Measurements from ENCODE around the gene SMC1A. TPM values are rescaled to one million over a fixed set of nuclear protein-coding genes. Genes with fewer than 3 reads are reported as not detected.
"Not testable (repeated sequence)": the region's sequence is repeated elsewhere in the genome, so short reads cannot be mapped to it uniquely, and the experiment has no call there.

Gene SMC1A
- total and polyA plus RNA-seq, 5 donors = 9.4 to 50.3 (median 48.2) TPM

DNA sequence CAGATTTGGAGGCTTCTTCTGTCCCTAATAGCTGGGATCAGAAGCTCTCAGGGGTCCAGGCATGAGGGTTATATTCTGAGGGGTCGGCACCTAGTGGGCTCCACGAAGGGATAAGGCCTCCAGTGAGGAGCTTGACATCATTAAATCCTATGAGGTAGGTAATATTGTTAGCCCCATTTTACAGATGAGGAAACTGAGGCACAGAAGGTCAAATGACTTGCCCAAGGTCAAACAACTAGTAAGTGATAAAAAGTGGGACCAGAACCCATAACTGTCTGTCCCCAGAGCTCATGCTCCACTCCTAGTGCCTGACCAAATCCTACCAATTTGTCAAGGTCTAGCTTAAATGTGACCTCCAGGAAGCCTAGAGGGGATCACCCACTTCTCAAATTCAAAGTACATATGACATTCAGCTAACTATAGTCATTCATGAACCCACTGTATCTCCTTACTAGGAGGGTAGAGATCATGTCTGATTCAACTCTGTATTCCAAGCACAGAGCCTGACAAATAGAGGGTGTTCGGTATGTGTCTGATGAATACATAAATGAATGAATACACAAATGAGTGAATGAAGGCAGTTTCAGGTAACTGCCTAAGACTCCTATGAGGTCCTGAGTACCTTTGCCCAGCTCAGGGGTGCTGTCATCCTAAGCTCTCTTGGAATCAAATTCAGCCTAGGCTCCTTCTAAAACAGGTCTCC lies 43.3 kb downstream of the SMC1A start:
- no peaks in the 10 kb centered on the region for H3K27me3 ChIP-seq (ENCODE audit: control insufficient read depth, insufficient read depth)
- no peak overlapping the region for H3K27ac ChIP-seq (ENCODE audit: low read length)
- no peak for DNase-seq
- no peaks in the 10 kb centered on the region for H3K4me1 ChIP-seq (ENCODE audit: control insufficient read depth, insufficient read depth, low read length)
- intact Hi-C loops (cut with DNase I) = no loop called here
- WGBS = 98% methylated on average over 3 of the region's 3 CpGs
- H3K4me3 ChIP-seq (ENCODE audit: low read length) = no peak overlapping the region
- ATAC-seq = no peak
- H3K9me3 ChIP-seq (ENCODE audit: control insufficient read depth, low read length) = no peaks in the 10 kb centered on the region

DNA sequence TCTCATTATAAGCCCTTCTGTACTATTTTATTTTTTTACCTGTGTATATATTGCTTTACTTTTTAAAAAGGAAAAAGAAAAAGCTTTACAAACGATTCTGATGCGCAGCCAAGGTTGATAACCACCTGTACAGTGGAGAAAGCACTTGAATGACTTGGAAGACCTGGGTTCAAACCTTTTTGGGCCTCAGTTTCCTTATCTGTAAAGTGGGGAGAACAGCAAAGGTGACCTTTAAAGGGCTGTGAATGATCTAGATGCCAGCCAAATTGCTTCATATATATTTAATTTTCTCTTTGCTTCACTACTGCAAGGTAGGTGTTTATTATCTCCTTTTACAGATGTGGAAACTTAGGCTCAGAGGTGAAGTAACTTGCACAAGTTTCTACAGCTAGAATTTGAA lies 45.0 kb downstream of the SMC1A start:
- Histone ChIP-seq H3K9me3 (ENCODE audit: control insufficient read depth, low read length) (no peaks in the 10 kb centered on the region), H3K27me3 (ENCODE audit: control insufficient read depth, insufficient read depth) (no peaks in the 10 kb centered on the region), H3K4me3 (ENCODE audit: low read length) (no peak overlapping the region), H3K4me1 (ENCODE audit: control insufficient read depth, insufficient read depth, low read length) (no peaks in the 10 kb centered on the region), H3K27ac (ENCODE audit: low read length) (no peak overlapping the region)
- ATAC-seq (no peak), DNase-seq (no peak)
- 96% methylated on average over 2 of the region's 2 CpGs for WGBS
- intact Hi-C loops (cut with DNase I) = no loop called here

DNA sequence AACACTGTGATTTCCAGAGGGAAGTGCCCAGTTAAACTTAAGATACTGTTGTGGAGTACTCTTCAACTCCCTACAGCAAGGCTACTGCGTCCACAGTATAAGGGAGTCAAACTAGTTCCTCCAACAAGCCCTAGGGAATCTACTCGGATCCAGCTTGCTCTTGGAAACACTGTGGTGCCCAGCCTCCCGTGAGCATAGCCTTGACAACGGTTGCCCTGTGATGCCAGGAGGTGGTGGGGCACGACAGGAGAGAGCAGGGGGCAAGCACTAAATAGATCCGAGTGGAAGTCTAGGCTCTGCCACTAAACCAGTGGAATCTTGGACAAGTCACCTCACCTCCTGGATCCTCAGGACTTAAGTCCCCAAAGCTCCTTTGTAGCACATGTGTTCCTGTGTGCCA lies 45.6 kb downstream of the SMC1A start:
- Histone ChIP-seq H3K4me1 (ENCODE audit: control insufficient read depth, insufficient read depth, low read length) (no peaks in the 10 kb centered on the region), H3K27me3 (ENCODE audit: control insufficient read depth, insufficient read depth) (no peaks in the 10 kb centered on the region), H3K27ac (ENCODE audit: low read length) (no peak overlapping the region), H3K4me3 (ENCODE audit: low read length) (no peak overlapping the region), H3K9me3 (ENCODE audit: control insufficient read depth, low read length) (no peaks in the 10 kb centered on the region)
- intact Hi-C loops (cut with DNase I) = no loop called here
- WGBS = 77% methylated on average over 6 of the region's 6 CpGs
- ATAC-seq (no peak), DNase-seq (no peak)

DNA sequence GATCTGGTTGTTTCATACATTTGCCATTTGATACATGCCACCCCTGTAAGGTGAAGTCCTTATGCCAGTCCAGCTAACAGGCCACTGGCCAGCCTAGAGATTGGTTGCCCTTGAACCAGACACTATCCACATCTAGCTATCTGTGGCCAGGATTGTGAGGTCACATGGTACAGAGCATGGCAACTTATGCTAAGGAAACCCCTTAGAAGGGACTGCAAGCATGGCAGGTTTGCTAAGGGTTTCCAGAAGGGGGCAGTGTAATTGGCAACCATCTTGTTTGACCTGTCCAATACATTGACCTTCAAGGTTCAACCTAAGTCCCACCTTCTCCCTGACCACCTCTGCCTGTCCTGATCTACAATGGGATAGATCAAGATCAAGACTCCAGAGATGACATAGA lies 47.5 kb downstream of the SMC1A start:
- DNase-seq = no peak
- no peaks in the 10 kb centered on the region for H3K9me3 ChIP-seq (ENCODE audit: control insufficient read depth, low read length)
- H3K4me3 ChIP-seq (ENCODE audit: low read length) = no peak overlapping the region
- intact Hi-C loops (cut with DNase I) = no loop called here
- ATAC-seq = no peak
- H3K27ac ChIP-seq (ENCODE audit: low read length) = no peak overlapping the region
- no peaks in the 10 kb centered on the region for H3K4me1 ChIP-seq (ENCODE audit: control insufficient read depth, insufficient read depth, low read length)
- no peaks in the 10 kb centered on the region for H3K27me3 ChIP-seq (ENCODE audit: control insufficient read depth, insufficient read depth)

DNA sequence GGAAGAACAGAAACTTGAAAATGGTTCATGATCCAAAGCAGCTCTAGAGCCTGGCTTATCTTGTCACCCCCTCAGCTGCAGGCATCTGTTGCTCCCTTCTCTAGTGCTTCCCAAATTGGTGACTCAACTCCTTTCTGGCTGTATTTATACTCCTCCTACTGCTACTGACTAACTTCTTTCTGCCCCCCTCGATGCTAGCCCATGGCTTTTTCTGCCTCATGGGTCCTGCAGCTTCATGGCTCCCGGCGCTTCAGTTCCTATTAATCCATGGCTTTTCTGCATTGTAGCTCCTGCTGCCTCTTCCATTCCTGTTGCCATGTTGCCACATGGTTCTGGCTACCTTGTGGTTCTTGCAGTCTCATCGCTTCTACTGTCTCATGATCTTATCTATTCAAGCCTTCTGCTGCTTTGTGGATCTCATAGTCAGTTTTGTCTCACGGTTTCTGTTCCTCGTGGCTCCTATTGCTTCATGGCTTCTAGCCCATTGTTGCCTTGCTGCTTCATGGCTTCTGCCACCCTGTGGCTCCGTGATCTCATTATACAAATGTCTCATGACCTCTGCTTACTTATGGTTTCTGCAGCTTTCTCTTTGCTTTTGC lies 48.1 kb downstream of the SMC1A start:
- no peak overlapping the region for H3K27ac ChIP-seq (ENCODE audit: low read length)
- DNase-seq (no peak), ATAC-seq (no peak)
- intact Hi-C loops (cut with DNase I) = no loop called here
- no peaks in the 10 kb centered on the region for H3K9me3 ChIP-seq (ENCODE audit: control insufficient read depth, low read length)
- 72% methylated on average over 7 of the region's 7 CpGs for WGBS
- H3K4me3 ChIP-seq (ENCODE audit: low read length) = no peak overlapping the region
- no peaks in the 10 kb centered on the region for H3K4me1 ChIP-seq (ENCODE audit: control insufficient read depth, insufficient read depth, low read length)
- no peaks in the 10 kb centered on the region for H3K27me3 ChIP-seq (ENCODE audit: control insufficient read depth, insufficient read depth)

DNA sequence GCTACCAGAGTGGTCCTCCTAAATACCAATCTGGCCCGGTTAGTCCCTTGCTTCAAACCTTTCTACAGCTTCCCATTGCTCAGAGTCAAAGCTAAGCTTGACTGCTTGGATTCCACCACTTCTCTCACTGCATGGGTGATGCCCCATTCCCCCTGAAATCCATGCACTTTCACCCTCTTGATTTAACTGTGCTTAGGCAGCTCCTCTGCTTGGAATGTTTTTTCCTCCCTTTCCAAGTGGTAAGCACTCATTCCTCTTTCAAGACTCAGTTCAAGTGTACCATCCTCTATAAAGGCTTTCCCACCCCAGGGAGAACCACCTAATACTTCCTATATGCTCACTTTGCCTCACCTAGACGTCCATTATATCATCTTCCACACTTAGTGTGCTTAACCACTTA lies 49.1 kb downstream of the SMC1A start:
- WGBS = 65% methylated on average over 2 of the region's 2 CpGs
- H3K4me3 ChIP-seq (ENCODE audit: low read length) = no peak overlapping the region
- ATAC-seq = no peak
- no peaks in the 10 kb centered on the region for H3K27me3 ChIP-seq (ENCODE audit: control insufficient read depth, insufficient read depth)
- intact Hi-C loops (cut with DNase I) = no loop called here
- no peak overlapping the region for H3K27ac ChIP-seq (ENCODE audit: low read length)
- H3K4me1 ChIP-seq (ENCODE audit: control insufficient read depth, insufficient read depth, low read length) = no peaks in the 10 kb centered on the region
- no peak for DNase-seq
- H3K9me3 ChIP-seq (ENCODE audit: control insufficient read depth, low read length) = no peaks in the 10 kb centered on the region

DNA sequence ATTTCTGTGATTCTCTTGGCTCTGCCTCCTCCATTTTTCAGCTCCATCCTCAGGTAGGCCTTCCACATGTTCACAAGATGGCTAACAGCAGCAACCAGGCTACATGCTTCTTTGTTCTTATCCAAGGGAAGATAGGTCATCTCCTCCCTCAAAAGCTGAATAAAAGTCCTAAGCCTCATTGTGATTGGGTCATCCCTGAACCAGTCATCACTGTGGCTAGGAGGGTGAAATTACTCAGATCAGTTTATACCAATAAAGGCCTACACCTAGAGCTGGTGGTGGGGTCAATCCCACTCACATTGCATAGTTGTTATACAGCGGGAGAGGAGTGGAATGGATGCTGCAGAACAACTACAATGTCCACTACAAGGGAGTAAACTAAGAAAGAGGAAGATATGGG lies 56.0 kb downstream of the SMC1A start:
- H3K27ac ChIP-seq (ENCODE audit: low read length); H3K4me1 ChIP-seq (ENCODE audit: control insufficient read depth, insufficient read depth, low read length); intact Hi-C loops (cut with DNase I); H3K4me3 ChIP-seq (ENCODE audit: low read length); H3K9me3 ChIP-seq (ENCODE audit: control insufficient read depth, low read length); H3K27me3 ChIP-seq (ENCODE audit: control insufficient read depth, insufficient read depth); DNase-seq; ATAC-seq: not testable (repeated sequence)
- WGBS = 94% methylated on average over 1 of the region's 1 CpG

DNA sequence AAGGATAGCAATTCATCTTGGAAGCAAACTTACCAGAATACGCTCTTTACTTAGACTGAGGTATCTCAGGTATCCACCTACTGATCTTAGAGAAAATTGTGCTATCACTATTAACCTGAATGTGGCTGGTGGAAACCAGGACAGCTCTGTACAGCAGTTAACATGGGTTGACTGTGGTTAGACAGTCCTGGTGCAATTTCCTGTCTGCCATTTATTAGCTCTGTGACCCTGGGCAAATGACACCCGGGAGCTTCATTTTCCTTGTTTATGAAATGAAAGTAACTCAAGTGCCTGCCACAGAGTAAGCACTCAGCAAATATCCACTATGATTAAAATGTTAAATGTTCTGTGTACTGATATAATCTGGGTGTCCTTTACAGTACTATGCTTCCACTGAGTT lies 60.0 kb downstream of the SMC1A start:
- no peak for ATAC-seq
- DNase-seq = no peak
- 81% methylated on average over 2 of the region's 2 CpGs for WGBS
- Histone ChIP-seq H3K27ac (ENCODE audit: low read length) (no peak overlapping the region), H3K4me3 (ENCODE audit: low read length) (no peak overlapping the region), H3K4me1 (ENCODE audit: control insufficient read depth, insufficient read depth, low read length) (no peaks in the 10 kb centered on the region), H3K9me3 (ENCODE audit: control insufficient read depth, low read length) (no peaks in the 10 kb centered on the region), H3K27me3 (ENCODE audit: control insufficient read depth, insufficient read depth) (no peaks in the 10 kb centered on the region)
- intact Hi-C loops (cut with DNase I) = no loop called here

DNA sequence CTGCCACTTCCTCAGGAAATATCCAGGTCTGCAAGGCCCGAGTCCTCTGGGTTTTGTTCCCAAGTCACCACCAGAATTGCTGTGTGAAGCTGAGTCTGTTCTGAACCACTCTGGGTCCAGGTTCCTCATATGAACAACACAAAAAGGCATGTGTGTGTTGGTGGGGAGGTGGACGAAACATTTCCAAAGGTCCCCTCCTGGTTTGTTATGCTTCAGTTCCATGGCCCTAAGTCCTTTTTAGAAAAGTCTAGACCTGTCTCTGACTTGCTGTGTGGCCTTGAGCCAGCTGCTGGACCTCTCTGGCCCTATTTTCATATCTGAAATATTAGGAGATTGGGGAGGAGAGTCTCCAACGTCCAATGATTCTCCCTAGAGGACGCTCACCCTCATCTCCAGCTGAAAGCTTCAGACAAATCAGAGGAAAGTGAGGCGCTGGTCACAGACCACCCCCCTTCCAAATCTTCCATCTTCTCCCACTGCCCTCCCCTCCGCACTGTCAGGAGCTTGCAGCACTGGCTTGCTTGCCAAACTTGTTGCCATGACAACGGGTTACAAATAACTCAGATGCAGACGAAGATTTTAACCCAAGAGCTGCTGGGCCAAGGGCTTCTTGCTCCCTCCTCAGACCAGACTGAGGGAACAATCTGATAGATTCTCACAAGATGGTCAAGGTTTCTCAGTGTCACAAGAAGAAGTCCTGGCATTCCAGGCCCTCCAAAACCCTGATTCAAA lies 64.5 kb downstream of the SMC1A start:
- intact Hi-C loops (cut with DNase I) = no loop called here
- H3K4me1 ChIP-seq (ENCODE audit: control insufficient read depth, insufficient read depth, low read length) = no peaks in the 10 kb centered on the region
- DNase-seq (no peak), ATAC-seq (no peak)
- no peaks in the 10 kb centered on the region for H3K27me3 ChIP-seq (ENCODE audit: control insufficient read depth, insufficient read depth)
- no peak overlapping the region for H3K27ac ChIP-seq (ENCODE audit: low read length)
- WGBS = 25% methylated on average over 8 of the region's 8 CpGs
- H3K9me3 ChIP-seq (ENCODE audit: control insufficient read depth, low read length) = no peaks in the 10 kb centered on the region
- no peak overlapping the region for H3K4me3 ChIP-seq (ENCODE audit: low read length)

DNA sequence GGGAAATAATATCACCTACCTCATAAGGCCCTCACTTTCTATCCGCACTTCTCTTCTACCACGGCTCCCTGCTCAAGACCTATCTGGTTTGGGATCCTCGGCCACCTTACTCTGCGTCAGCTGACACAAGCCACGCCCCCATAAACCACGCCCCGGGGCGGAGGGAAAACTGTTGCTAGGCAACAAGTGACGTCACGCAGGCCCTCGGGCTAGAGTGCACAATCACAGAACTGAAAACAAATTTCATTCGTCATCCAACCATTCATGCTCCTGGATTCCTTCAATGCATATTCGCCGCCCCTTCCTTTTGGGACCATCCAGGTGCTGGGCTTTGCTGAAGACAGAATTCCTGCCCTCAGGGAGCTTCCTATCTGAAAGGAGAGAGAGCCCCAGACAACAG lies 66.3 kb downstream of the SMC1A start:
- H3K27ac ChIP-seq (ENCODE audit: low read length) = no peak overlapping the region
- no peak for ATAC-seq
- no peaks in the 10 kb centered on the region for H3K27me3 ChIP-seq (ENCODE audit: control insufficient read depth, insufficient read depth)
- no peak for DNase-seq
- 62% methylated on average over 14 of the region's 14 CpGs for WGBS
- H3K4me3 ChIP-seq (ENCODE audit: low read length) = no peak overlapping the region
- no peaks in the 10 kb centered on the region for H3K4me1 ChIP-seq (ENCODE audit: control insufficient read depth, insufficient read depth, low read length)
- intact Hi-C loops (cut with DNase I) = no loop called here
- no peaks in the 10 kb centered on the region for H3K9me3 ChIP-seq (ENCODE audit: control insufficient read depth, low read length)

DNA sequence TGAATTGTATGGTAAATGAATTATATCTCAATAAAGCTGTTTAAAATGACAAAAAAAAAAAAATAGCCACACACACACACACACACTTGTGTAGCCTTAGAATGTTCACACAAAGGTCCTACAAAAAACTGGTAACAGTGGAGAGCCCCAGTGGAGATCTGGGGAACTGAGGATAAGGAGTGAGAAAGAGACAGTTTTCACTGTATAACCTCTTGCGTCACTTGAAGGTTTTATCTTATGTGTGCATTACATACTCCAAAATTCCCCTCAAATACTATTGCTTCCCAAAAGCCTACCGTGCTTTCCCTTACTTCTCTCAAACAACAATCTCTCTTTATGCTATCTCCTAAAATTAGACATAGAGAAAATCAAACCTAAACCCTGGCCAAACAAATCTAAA lies 67.8 kb downstream of the SMC1A start:
- WGBS = 49% methylated on average over 2 of the region's 2 CpGs
- intact Hi-C loops (cut with DNase I) = no loop called here
- no peak for ATAC-seq

More for the DNA sequence above, 67.8 kb downstream of the SMC1A start:
- no peak overlapping the region for H3K27ac ChIP-seq (ENCODE audit: low read length)
- H3K4me1 ChIP-seq (ENCODE audit: control insufficient read depth, insufficient read depth, low read length) = no peaks in the 10 kb centered on the region
- H3K4me3 ChIP-seq (ENCODE audit: low read length) = no peak overlapping the region
- H3K9me3 ChIP-seq (ENCODE audit: control insufficient read depth, low read length) = no peaks in the 10 kb centered on the region
- H3K27me3 ChIP-seq (ENCODE audit: control insufficient read depth, insufficient read depth) = no peaks in the 10 kb centered on the region
- no peak for DNase-seq
